H9 (cell line): ENCODE measurements around the gene TRPM8. TPM values are rescaled to one million over a fixed set of nuclear protein-coding genes. Genes with fewer than 3 reads are reported as not detected.

Experiments used
- DNase-seq: peaks from one replicate; pipeline ENCODE4 v3.0.0-alpha.2; 2017
- H2AFZ ChIP-seq: one replicate; pipeline ENCODE4 v1.6.1; 2013; ENCODE audit warnings: mild to moderate bottlenecking, low read length, control low read depth, moderate library complexity
- H2AK5ac ChIP-seq: 2 replicates; pipeline ENCODE4 v1.6.1; 2013; ENCODE audit warnings: low read length, control low read depth, mixed read lengths; ENCODE audit not compliant: insufficient read length
- H2BK120ac ChIP-seq: one replicate; pipeline ENCODE4 v1.6.1; 2013; ENCODE audit warnings: low read depth, mild to moderate bottlenecking, low read length, control low read depth, inconsistent platforms; ENCODE audit not compliant: poor library complexity, severe bottlenecking
- H2BK12ac ChIP-seq: 2 replicates; pipeline ENCODE4 v1.6.1; 2013; ENCODE audit warnings: low read length, control low read depth, mixed read lengths, low read depth; ENCODE audit not compliant: insufficient read length
- H2BK15ac ChIP-seq: 2 replicates; pipeline ENCODE4 v1.6.1; 2013; ENCODE audit warnings: low read depth, low read length, control low read depth
- H2BK20ac ChIP-seq: one replicate; pipeline ENCODE4 v1.6.1; 2013; ENCODE audit warnings: low read depth, mild to moderate bottlenecking, low read length, control low read depth, inconsistent platforms; ENCODE audit not compliant: poor library complexity, severe bottlenecking
- H2BK5ac ChIP-seq: 2 replicates; pipeline ENCODE4 v1.6.1; 2013; ENCODE audit warnings: low read length, control low read depth, mixed read lengths; ENCODE audit not compliant: insufficient read length
- H3K14ac ChIP-seq: 2 replicates; pipeline ENCODE4 v1.6.1; 2013; ENCODE audit warnings: low read length, control low read depth; ENCODE audit not compliant: insufficient read depth
- H3K18ac ChIP-seq: 2 replicates; pipeline ENCODE4 v1.6.1; 2013; ENCODE audit warnings: low read depth, mild to moderate bottlenecking, mixed read lengths, low read length, control low read depth; ENCODE audit not compliant: insufficient read length
- H3K23ac ChIP-seq: 2 replicates; pipeline ENCODE4 v1.6.1; 2013; ENCODE audit warnings: low read length, control low read depth, mixed read lengths, low read depth; ENCODE audit not compliant: insufficient read length
- H3K23me2 ChIP-seq: 2 replicates; pipeline ENCODE4 v1.6.1; 2013; ENCODE audit warnings: low read depth, mild to moderate bottlenecking, mixed read lengths, low read length, control low read depth; ENCODE audit not compliant: insufficient read length, poor library complexity, severe bottlenecking
- H3K27ac ChIP-seq: 2 replicates; pipeline ENCODE4 v1.5.1; 2013; ENCODE audit warnings: low read length, control low read depth, mixed read lengths, low read depth; ENCODE audit not compliant: insufficient read length
- H3K27me3 ChIP-seq: 2 replicates; pipeline ENCODE4 v1.6.1; 2013; ENCODE audit warnings: low read length, control low read depth, inconsistent platforms; ENCODE audit not compliant: insufficient read depth
- H3K4ac ChIP-seq: 2 replicates; pipeline ENCODE4 v1.6.1; 2013; ENCODE audit warnings: low read depth, mild to moderate bottlenecking, control low read depth, inconsistent platforms, low read length, moderate library complexity
- H3K4me1 ChIP-seq: 2 replicates; pipeline ENCODE4 v1.6.1; 2013; ENCODE audit warnings: low read length, control low read depth, inconsistent platforms; ENCODE audit not compliant: insufficient read depth
- H3K4me2 ChIP-seq: 2 replicates; pipeline ENCODE4 v1.6.1; 2013; ENCODE audit warnings: low read length, control low read depth, mixed read lengths; ENCODE audit not compliant: insufficient read length, insufficient read depth
- H3K56ac ChIP-seq: 2 replicates; pipeline ENCODE4 v1.6.1; 2013; ENCODE audit warnings: low read depth, mild to moderate bottlenecking, mixed read lengths, low read length, control low read depth; ENCODE audit not compliant: insufficient read length
- H3K79me1 ChIP-seq: 2 replicates; pipeline ENCODE4 v1.6.1; 2013; ENCODE audit warnings: low read depth, mild to moderate bottlenecking, moderate library complexity, low read length, control low read depth, inconsistent platforms; ENCODE audit not compliant: insufficient read depth, poor library complexity, severe bottlenecking
- H3K79me2 ChIP-seq: 2 replicates; pipeline ENCODE4 v1.6.1; 2013; ENCODE audit warnings: low read length, control low read depth, inconsistent platforms; ENCODE audit not compliant: insufficient read depth
- H3K9ac ChIP-seq: 2 replicates; pipeline ENCODE4 v1.6.1; 2013; ENCODE audit warnings: low read length, control low read depth, mixed read lengths; ENCODE audit not compliant: insufficient read length; ENCODE audit errors: extremely low read depth
- H3K9me3 ChIP-seq: one replicate; pipeline ENCODE4 v1.6.1; 2013; ENCODE audit warnings: low read depth, low read length, inconsistent platforms; ENCODE audit not compliant: control insufficient read depth
- H3T11ph ChIP-seq: one replicate; pipeline ENCODE4 v1.6.1; 2013; ENCODE audit warnings: mild to moderate bottlenecking, low read length, control low read depth, inconsistent platforms
- H4K20me1 ChIP-seq: one replicate; pipeline ENCODE4 v1.6.1; 2013; ENCODE audit not compliant: control insufficient read depth, insufficient read length, insufficient read depth
- H4K5ac ChIP-seq: 2 replicates; pipeline ENCODE4 v1.6.1; 2013; ENCODE audit warnings: low read depth, mild to moderate bottlenecking, mixed read lengths, low read length, control low read depth; ENCODE audit not compliant: insufficient read length
- H4K8ac ChIP-seq: replicated peaks from 2 replicates; pipeline ENCODE4 v1.6.1; 2013; ENCODE audit warnings: low read length, control low read depth, mixed read lengths, low read depth; ENCODE audit not compliant: insufficient read length
- H4K91ac ChIP-seq: 2 replicates; pipeline ENCODE4 v1.6.1; 2013; ENCODE audit warnings: low read depth, mild to moderate bottlenecking, moderate library complexity, mixed read lengths, low read length, control low read depth; ENCODE audit not compliant: insufficient read length
- H3K27ac Mint-ChIP-seq, 3 experiments: 2 replicates in 2 of 3; 3 replicates in 1 of 3; pipeline ENCODE4 v1.8.0; 2020 to 2021; ENCODE audit warnings: mixed read lengths in 3 of 3, mild to moderate bottlenecking in 1 of 3, moderate library complexity in 1 of 3
- H3K27me3 Mint-ChIP-seq: 2 replicates; pipeline ENCODE4 v1.8.0; 2021; ENCODE audit warnings: low read depth, mild to moderate bottlenecking, moderate library complexity, mixed read lengths
- H3K36me3 Mint-ChIP-seq, 3 experiments: 2 replicates in 2 of 3; 3 replicates in 1 of 3; pipeline ENCODE4 v1.8.0; 2020 to 2021; ENCODE audit warnings: low read depth in 3 of 3, mixed read lengths in 3 of 3; ENCODE audit not compliant: insufficient read depth in 1 of 3
- H3K4me1 Mint-ChIP-seq, 2 experiments: 2 replicates each; pipeline ENCODE4 v1.8.0; 2020; ENCODE audit warnings: mixed read lengths in 2 of 2
- H3K4me3 Mint-ChIP-seq, 2 experiments: 2 replicates in 1 of 2; 3 replicates in 1 of 2; pipeline ENCODE4 v1.8.0; 2020 to 2021; ENCODE audit warnings: mild to moderate bottlenecking in 2 of 2, mixed read lengths in 2 of 2, moderate library complexity in 1 of 2
- H3K9me3 Mint-ChIP-seq, 2 experiments: 2 replicates in 1 of 2; 3 replicates in 1 of 2; pipeline ENCODE4 v1.8.0; 2020; ENCODE audit warnings: mild to moderate bottlenecking in 2 of 2, mixed read lengths in 2 of 2, moderate library complexity in 1 of 2
- CTCF ChIP-seq: fragments of 200-600 bp; sonication (generic); conservative IDR thresholded peaks from 3 replicates; pipeline ENCODE4 v1.8.0; 2021; ENCODE audit warnings: antibody characterized with exemption, mild to moderate bottlenecking
- WGBS: extraction: QIAGEN DNeasy Blood & Tissue Kit; methylation state at CpG from one replicate; pipeline ENCODE4 v1.1.7; 2013; ENCODE audit warnings: missing lambda C conversion rate, low lambda C conversion rate, mixed read lengths; ENCODE audit not compliant: insufficient read length; ENCODE audit errors: extremely low coverage; 5-methylcytosine and 5-hydroxymethylcytosine counted together
- total RNA-seq: library from RNA; stranded (reverse); gene quantifications from 2 replicates; pipeline ENCODE4 v1.2.1, GENCODE V29; 2021

Gene TRPM8
- total RNA-seq, 1 experiment from 2014 or later = 0.28 TPM

DNA sequence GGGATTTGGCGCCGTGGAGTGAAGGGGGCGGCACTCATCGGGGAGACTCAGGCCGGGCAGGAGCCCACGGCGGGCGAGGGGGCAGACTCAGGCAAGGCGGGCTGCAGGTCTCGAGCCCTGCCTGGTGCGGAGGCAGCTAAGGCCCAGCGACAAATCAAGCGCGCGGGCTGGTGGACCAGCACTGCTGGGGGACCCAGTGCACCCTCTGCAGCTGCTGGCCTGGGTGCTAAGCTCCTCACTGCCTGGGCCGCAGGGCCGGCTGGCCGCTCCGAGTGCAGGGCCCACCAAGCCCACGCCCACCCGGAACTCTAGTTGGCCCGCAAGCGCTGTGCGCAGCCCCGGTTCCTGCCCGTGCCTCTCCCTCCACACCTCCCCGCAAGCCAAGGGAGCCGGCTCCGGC lies 107.1 kb downstream of the TRPM8 start:
- no peak overlapping the region for H2AFZ ChIP-seq

More for the DNA sequence above, 107.1 kb downstream of the TRPM8 start:
- H3K4me3 Mint-ChIP-seq = no peak overlapping the region
- no peak overlapping the region for H3K18ac ChIP-seq
- no peak overlapping the region for H2BK12ac ChIP-seq
- H2BK120ac ChIP-seq = no peak overlapping the region
- no peaks in the 10 kb centered on the region for H3K4me1 Mint-ChIP-seq
- no peak overlapping the region for H3K9ac ChIP-seq
- H3K4me2 ChIP-seq = no peak overlapping the region
- no peak overlapping the region for H4K91ac ChIP-seq
- no peak overlapping the region for H2BK15ac ChIP-seq
- no peak overlapping the region for H3K56ac ChIP-seq
- no peak overlapping the region for H4K5ac ChIP-seq
- TF ChIP-seq CTCF = no peak
- H3K27ac Mint-ChIP-seq = no peak overlapping the region
- no peak overlapping the region for H3T11ph ChIP-seq
- H3K9me3 ChIP-seq = no peaks in the 10 kb centered on the region
- H2BK5ac ChIP-seq = no peak overlapping the region
- H3K36me3 Mint-ChIP-seq = peaks cover 1 to 9% (median 3%) of the 10 kb centered on the region in 3 experiments; a peak in 4 of 7 replicates
- no peaks in the 10 kb centered on the region for H3K4me1 ChIP-seq
- no peak overlapping the region for H2BK20ac ChIP-seq
- H3K23me2 ChIP-seq = no peaks in the 10 kb centered on the region
- no peak overlapping the region for H2AK5ac ChIP-seq
- no peak overlapping the region for H3K14ac ChIP-seq
- H4K8ac ChIP-seq = no peak overlapping the region
- DNase-seq = no peak
- H3K23ac ChIP-seq = no peak overlapping the region
- no peak overlapping the region for H3K27ac ChIP-seq
- peaks cover 24% of the 10 kb centered on the region for H3K27me3 Mint-ChIP-seq
- no peak overlapping the region for H3K4ac ChIP-seq
- no peaks in the 10 kb centered on the region for H3K27me3 ChIP-seq
- no CpG with 5 or more reads among the region's 29 CpGs for WGBS
- H3K79me1 ChIP-seq = no peaks in the 10 kb centered on the region
- H3K79me2 ChIP-seq = no peaks in the 10 kb centered on the region
- H3K9me3 Mint-ChIP-seq = peaks cover 17 to 18% of the 10 kb centered on the region in 2 experiments
- H4K20me1 ChIP-seq = no peaks in the 10 kb centered on the region
